K562 (cell line): Measurements from ENCODE around the gene MAMDC2. TPM values are rescaled to one million over a fixed set of nuclear protein-coding genes. Genes with fewer than 3 reads are reported as not detected.

Source experiments
- ATAC-seq: fragments of 200-7000 bp; cut with Tn5 transposase; 3 replicates; pipeline ENCODE4 v1.9.1; 2020; ENCODE audit warnings: moderate library complexity
- BruUV-seq: library from RNA; stranded (reverse); fragments of 400-500 nt; replicated peaks from 2 replicates; lab custom pipeline; 2021; lab: Mats Ljungman, UMichigan
- CTCF ChIA-PET: fragments of 300-600 bp; formaldehyde crosslinking; extraction: SDS; loops from one replicate; lab custom pipeline; 2021; ENCODE audit warnings: low intra/inter-chr PET ratio; lab: Yijun Ruan, JAX
- POLR2A ChIA-PET: fragments of 300-600, 350-650 bp; sonication (Branson Sonifier 250); formaldehyde crosslinking; extraction: SDS; loops from one replicate; lab custom pipeline; 2021; ENCODE audit warnings: antibody characterized with exemption, inconsistent platforms; lab: Yijun Ruan, JAX
- DNase-seq, 4 experiments: peaks; one replicate each; pipeline versions ENCODE4 v3.0.0 to v3.0.0-alpha.2; 2011 to 2018; ENCODE audit warnings: low spot score in 3 of 4, mixed read lengths in 3 of 4; ENCODE audit errors: extremely low read depth in 1 of 4
- FAIRE-seq: peaks from 2 replicates; lab custom pipeline; 2011; peaks lifted over from hg19 to GRCh38; lab: Jason Lieb, UNC
- H2AFZ ChIP-seq: 2 replicates; pipeline ENCODE4 v1.6.0; 2011; ENCODE audit warnings: low read depth, low read length, control low read depth, inconsistent platforms
- H3K27ac ChIP-seq: fragments of 200-600 bp; 3 replicates; pipeline ENCODE4 v1.8.0; 2011; ENCODE audit warnings: low read depth, mild to moderate bottlenecking, control low read depth, inconsistent platforms, low read length, moderate library complexity, mixed read lengths; ENCODE audit errors: extremely low read depth
- H3K27me3 ChIP-seq, 2 experiments: fragments of 300-600 bp in 1 of 2; 2 replicates in 1 of 2; 3 replicates in 1 of 2; pipeline versions ENCODE4 v1.6.0 to v1.8.0; 2011; ENCODE audit warnings: inconsistent platforms in 2 of 2, low read length in 2 of 2, mild to moderate bottlenecking in 1 of 2, mixed read lengths in 1 of 2, moderate library complexity in 1 of 2; ENCODE audit not compliant: control insufficient read depth in 2 of 2, insufficient read depth in 2 of 2
- H3K36me3 ChIP-seq: fragments of 300-600 bp; 3 replicates; pipeline ENCODE4 v1.8.0; 2011; ENCODE audit warnings: mild to moderate bottlenecking, low read length, inconsistent platforms; ENCODE audit not compliant: control insufficient read depth, insufficient read depth
- H3K4me1 ChIP-seq, 2 experiments: fragments of 200-600 bp in 1 of 2; replicated peaks in 1 of 2; 2 replicates in 1 of 2; 3 replicates in 1 of 2; pipeline versions ENCODE4 v1.5.1 to v1.8.0; 2011; ENCODE audit warnings: inconsistent platforms in 2 of 2, low read length in 2 of 2, mild to moderate bottlenecking in 1 of 2, mixed read lengths in 1 of 2, moderate library complexity in 1 of 2; ENCODE audit not compliant: control insufficient read depth in 2 of 2, insufficient read depth in 2 of 2
- H3K4me2 ChIP-seq: 2 replicates; pipeline ENCODE4 v1.6.1; 2011; ENCODE audit warnings: low read length, control low read depth, inconsistent platforms, mixed read lengths; ENCODE audit not compliant: insufficient read depth
- H3K4me3 ChIP-seq: fragments of 200-600 bp; sonication (generic), shearing (Covaris generic); 2 replicates; pipeline ENCODE4 v1.5.1; 2016; ENCODE audit warnings: control low read depth, inconsistent platforms
- H3K79me2 ChIP-seq: fragments of 200-600 bp; 3 replicates; pipeline ENCODE4 v1.8.0; 2011; ENCODE audit warnings: low read length, inconsistent platforms; ENCODE audit not compliant: control insufficient read depth, insufficient read depth
- H3K9ac ChIP-seq, 2 experiments: 2 replicates each; pipeline versions ENCODE4 v1.6.0 to v1.6.1; 2011; ENCODE audit warnings: low read depth in 2 of 2, low read length in 2 of 2, control low read depth in 1 of 2, inconsistent platforms in 1 of 2, mild to moderate bottlenecking in 1 of 2, mixed read lengths in 1 of 2; ENCODE audit not compliant: insufficient read depth in 1 of 2
- H3K9me1 ChIP-seq: one replicate; pipeline ENCODE4 v1.6.0; 2011; ENCODE audit warnings: inconsistent platforms, mild to moderate bottlenecking, low read length, moderate library complexity; ENCODE audit not compliant: control insufficient read depth, insufficient read depth
- H3K9me3 ChIP-seq: replicated peaks from 2 replicates; pipeline ENCODE4 v1.5.1; 2011; ENCODE audit warnings: low read depth, low read length, inconsistent platforms; ENCODE audit not compliant: control insufficient read depth, insufficient read depth
- H4K20me1 ChIP-seq: replicated peaks from 2 replicates; pipeline ENCODE4 v1.6.1; 2011; ENCODE audit warnings: low read length, inconsistent platforms, mixed read lengths; ENCODE audit not compliant: control insufficient read depth, insufficient read depth
- CAMTA2 ChIP-seq: fragments of 250-450 bp; sonication (Bioruptor Pico); conservative IDR thresholded peaks from 2 replicates; pipeline ENCODE4 v1.5.1; 2022
- DIDO1 ChIP-seq: fragments of 450-650 bp; IDR thresholded peaks from 2 replicates; pipeline ENCODE4 v1.6.1; 2016; ENCODE audit warnings: low read depth, missing biosample characterization, missing genetic modification characterization
- EGR1 ChIP-seq: fragments of 450-650 bp; conservative IDR thresholded peaks from 2 replicates; pipeline ENCODE4 v1.6.1; 2017; ENCODE audit warnings: mild to moderate bottlenecking
- GATAD2B ChIP-seq: fragments of 450-650 bp; IDR thresholded peaks from 2 replicates; pipeline ENCODE4 v1.6.1; 2017; ENCODE audit warnings: mild to moderate bottlenecking, borderline replicate concordance
- HMBOX1 ChIP-seq: sonication (generic); IDR thresholded peaks from 2 replicates; pipeline ENCODE4 v1.6.1; 2016
- ZNF644 ChIP-seq: fragments of 200-800 bp; sonication (Bioruptor generic); IDR thresholded peaks from 2 replicates; pipeline ENCODE4 v1.6.1; 2016; ENCODE audit warnings: low read depth, missing genetic modification characterization, missing compliant biosample characterization
- WGBS: fragments of 100-300 bp; shearing (Covaris generic); methylation state at CpG from one replicate; pipeline ENCODE4 v1.1.6; 2016; ENCODE audit warnings: low coverage, mixed read lengths; ENCODE audit not compliant: insufficient coverage; ENCODE audit errors: missing lambda C conversion rate; 5-methylcytosine and 5-hydroxymethylcytosine counted together
- in situ Hi-C: fragments of 300-500 bp; cut with MboI; formaldehyde crosslinking; loops from 4 replicates; pipeline ENCODE4 v1.15.0; 2018; ENCODE audit warnings: inconsistent platforms, mixed read lengths
- intact Hi-C: fragments of 100-400 bp; cut with micrococcal nuclease; formaldehyde crosslinking; loops from 2 replicates; pipeline ENCODE4 v1.14.2; 2022
- polyA plus RNA-seq, 8 experiments: library from polyadenylated mRNA; depleted of rRNA in 4 of 8; stranded (reverse) in 5 of 8; unstranded in 3 of 8; fragments of >200 nt; fragmentation: Nextera tagmentation in 2 of 8; fragmentation: Illumina TruSeq in 1 of 8; extraction: Ambion mirVana in 2 of 8; extraction: Trizol in 1 of 8; gene quantifications; 2 replicates each; pipeline versions ENCODE4 v1.2.1 to v1.2.3, GENCODE V29; 2011 to 2014; ENCODE audit warnings: inconsistent platforms in 1 of 8, missing spikeins in 1 of 8
- total RNA-seq, 7 experiments: library from RNA; depleted of rRNA in 6 of 7; stranded (reverse); fragments of >200 nt in 6 of 7; fragmentation: Illumina TruSeq in 2 of 7; extraction: Trizol in 2 of 7; gene quantifications; 2 replicates each; pipeline versions ENCODE4 v1.2.1 to v1.2.3, GENCODE V29; 2011 to 2021; ENCODE audit warnings: low replicate concordance in 1 of 7
- TF ChIP-seq, protein P1 (sequence below): sonication (generic); formaldehyde crosslinking; IDR thresholded peaks from 2 replicates; pipeline ENCODE4 v1.8.0; 2022; ENCODE audit warnings: missing genetic modification reagents, mild to moderate bottlenecking, borderline replicate concordance
- TF ChIP-seq, protein P2 (sequence below): sonication (generic); formaldehyde crosslinking; IDR thresholded peaks from 2 replicates; pipeline ENCODE4 v1.8.1; 2023; ENCODE audit warnings: mild to moderate bottlenecking, missing genetic modification reagents, moderate library complexity

The MAMDC2 gene
- total and polyA plus RNA-seq, 9 of the 15 experiments (the other 6 are each of a cell fraction or from before 2014, with no cell fraction given): 0.01 to 0.03 TPM; not detected in 7

DNA sequence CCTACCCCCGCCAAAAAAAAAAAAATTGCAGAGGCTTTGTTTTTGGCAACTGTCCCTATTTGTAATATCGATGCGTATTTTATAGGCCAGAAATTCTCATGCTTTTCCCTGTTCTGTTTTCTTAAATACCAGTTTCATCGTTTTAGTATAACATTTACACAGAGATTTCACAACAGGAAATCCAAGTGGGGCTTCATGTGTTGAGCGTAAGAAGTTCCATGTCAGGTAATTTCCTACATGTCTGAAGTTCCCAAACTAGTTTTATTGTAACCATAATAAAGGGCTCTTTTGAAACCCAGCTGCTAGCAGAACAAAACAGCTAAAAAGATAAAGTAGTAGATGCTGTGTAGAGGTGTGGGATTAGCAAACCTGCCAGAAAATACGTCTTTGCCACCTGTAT lies 219.3 kb downstream of the MAMDC2 start:
- no peak for ATAC-seq
- no peak for FAIRE-seq
- Histone ChIP-seq H3K27me3 (no peaks in the 10 kb centered on the region), H3K79me2 (peaks cover 59% of the 10 kb centered on the region), H3K9me1 (no peaks in the 10 kb centered on the region), H4K20me1 (peaks cover 6% of the 10 kb centered on the region), H3K27ac (no peak overlapping the region), H3K4me2 (no peak overlapping the region), H3K36me3 (peaks cover 70% of the 10 kb centered on the region), H3K4me3 (no peak overlapping the region), H3K4me1 (peaks cover 14 to 18% of the 10 kb centered on the region in 2 experiments; a peak in 4 of 5 replicates), H3K9ac (no peak overlapping the region), H2AFZ (no peak overlapping the region), H3K9me3 (no peaks in the 10 kb centered on the region)
- no peak for DNase-seq
- intact Hi-C loops (no loop called here), in situ Hi-C loops (no loop called here)
- TF ChIP-seq CAMTA2: no peak
- TF ChIP-seq, protein P1, sequence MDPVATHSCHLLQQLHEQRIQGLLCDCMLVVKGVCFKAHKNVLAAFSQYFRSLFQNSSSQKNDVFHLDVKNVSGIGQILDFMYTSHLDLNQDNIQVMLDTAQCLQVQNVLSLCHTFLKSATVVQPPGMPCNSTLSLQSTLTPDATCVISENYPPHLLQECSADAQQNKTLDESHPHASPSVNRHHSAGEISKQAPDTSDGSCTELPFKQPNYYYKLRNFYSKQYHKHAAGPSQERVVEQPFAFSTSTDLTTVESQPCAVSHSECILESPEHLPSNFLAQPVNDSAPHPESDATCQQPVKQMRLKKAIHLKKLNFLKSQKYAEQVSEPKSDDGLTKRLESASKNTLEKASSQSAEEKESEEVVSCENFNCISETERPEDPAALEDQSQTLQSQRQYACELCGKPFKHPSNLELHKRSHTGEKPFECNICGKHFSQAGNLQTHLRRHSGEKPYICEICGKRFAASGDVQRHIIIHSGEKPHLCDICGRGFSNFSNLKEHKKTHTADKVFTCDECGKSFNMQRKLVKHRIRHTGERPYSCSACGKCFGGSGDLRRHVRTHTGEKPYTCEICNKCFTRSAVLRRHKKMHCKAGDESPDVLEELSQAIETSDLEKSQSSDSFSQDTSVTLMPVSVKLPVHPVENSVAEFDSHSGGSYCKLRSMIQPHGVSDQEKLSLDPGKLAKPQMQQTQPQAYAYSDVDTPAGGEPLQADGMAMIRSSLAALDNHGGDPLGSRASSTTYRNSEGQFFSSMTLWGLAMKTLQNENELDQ (CRISPR knock-in tag): no peak
- TF ChIP-seq, protein P2, sequence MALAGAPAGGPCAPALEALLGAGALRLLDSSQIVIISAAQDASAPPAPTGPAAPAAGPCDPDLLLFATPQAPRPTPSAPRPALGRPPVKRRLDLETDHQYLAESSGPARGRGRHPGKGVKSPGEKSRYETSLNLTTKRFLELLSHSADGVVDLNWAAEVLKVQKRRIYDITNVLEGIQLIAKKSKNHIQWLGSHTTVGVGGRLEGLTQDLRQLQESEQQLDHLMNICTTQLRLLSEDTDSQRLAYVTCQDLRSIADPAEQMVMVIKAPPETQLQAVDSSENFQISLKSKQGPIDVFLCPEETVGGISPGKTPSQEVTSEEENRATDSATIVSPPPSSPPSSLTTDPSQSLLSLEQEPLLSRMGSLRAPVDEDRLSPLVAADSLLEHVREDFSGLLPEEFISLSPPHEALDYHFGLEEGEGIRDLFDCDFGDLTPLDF (CRISPR knock-in tag): no peak
- no peak for TF ChIP-seq ZNF644 (tag)
- no peak for TF ChIP-seq EGR1
- TF ChIP-seq DIDO1: no peak
- no peak for TF ChIP-seq HMBOX1
- TF ChIP-seq GATAD2B: no peak
- 72% methylated on average over 6 of the region's 6 CpGs for WGBS
- ChIA-PET CTCF (no interaction called here), POLR2A (no interaction called here)
- no TSS peak for BruUV-seq
